ENCODE results near the gene FMOD. TPM values are rescaled to one million over a fixed set of nuclear protein-coding genes. Genes with fewer than 3 reads are reported as not detected.
A peak's percentile ranks its signal among the peaks of the same experiment; 100 is the strongest.

The FMOD gene
- total RNA-seq, 2 experiments from 2014 or later, result not detected

GRCh38 chr1:203379825-203380224 lies 28.9 kb upstream of the FMOD start:
- Histone ChIP-seq H3K9me3 (ENCODE audit: low read length) (peaks cover 6% of the 10 kb centered on the region; the same call in 1 of the 2 replicates), H3K27ac (ENCODE audit: low read depth, low read length, poor library complexity, severe bottlenecking) (peak overlapping the region; percentile 89), H3K36me3 (ENCODE audit: insufficient read depth, low read length) (no peaks in the 10 kb centered on the region), H3K79me2 (ENCODE audit: insufficient read depth, low read depth, low read length) (no peaks in the 10 kb centered on the region), H2AFZ (ENCODE audit: low read length) (peak overlapping the region; percentile 63), H3K4me2 (ENCODE audit: low read length) (peak overlapping the region; percentile 81), H3K4me1 (ENCODE audit: insufficient read depth, low read length, poor library complexity, severe bottlenecking) (peaks cover 47% of the 10 kb centered on the region), H4K20me1 (ENCODE audit: insufficient read depth, low read length) (no peaks in the 10 kb centered on the region), H3K4me3 (ENCODE audit: low read depth, low read length, poor library complexity, severe bottlenecking) (no peak overlapping the region), H3K9me2 (ENCODE audit: insufficient read depth, low read length) (no peaks in the 10 kb centered on the region)
- TF ChIP-seq EZH2phosphoT487 (IDR thresholded peaks at IDR 0.05; ENCODE audit: borderline replicate concordance, low read depth, low read length), result no peak
- no peak for TF ChIP-seq CTCF (conservative IDR thresholded peaks at IDR 0.05; ENCODE audit: low read length)
- ChIA-PET CTCF (ENCODE audit: unreplicated experiment) (interaction anchor here (0.6 kb wide), 1 partner anchor 16 kb away, joined by 4 read pairs; no protein-coding TSS in a partner anchor), POLR2A (interaction anchor here (0.6 to 2.8 kb wide), 9 partner anchors 8 to 79 kb away, joined by 3 to 15 read pairs (median 4); no protein-coding TSS in a partner anchor)
- DNase-seq (ENCODE audit: low spot score), result no peak
- BruUV-seq (replicated peaks), result no TSS peak
- intact Hi-C loops (cut with micrococcal nuclease; ENCODE audit: unreplicated experiment), result no loop called here

- H3K9me3 ChIP-seq (ENCODE audit: low read length), result peaks cover 6% of the 10 kb centered on the region; the same call in 1 of the 2 replicates
- H3K9me2 ChIP-seq (ENCODE audit: insufficient read depth, low read length), result no peaks in the 10 kb centered on the region
- no peak for DNase-seq (ENCODE audit: low spot score)
- H3K4me3 ChIP-seq (ENCODE audit: low read depth, low read length, poor library complexity, severe bottlenecking), result no peak overlapping the region
- TF ChIP-seq EZH2phosphoT487 (IDR thresholded peaks at IDR 0.05; ENCODE audit: borderline replicate concordance, low read depth, low read length) (no peak), CTCF (conservative IDR thresholded peaks at IDR 0.05; ENCODE audit: low read length) (no peak)
- peak overlapping the region; percentile 63 for H2AFZ ChIP-seq (ENCODE audit: low read length)
- ChIA-PET POLR2A (interaction anchor here (0.5 to 2.8 kb wide), 7 partner anchors 9 to 1189 kb away, joined by 3 to 15 read pairs (median 3); no protein-coding TSS in a partner anchor), CTCF (ENCODE audit: unreplicated experiment) (no interaction called here)
- no TSS peak for BruUV-seq (replicated peaks)
- H3K4me2 ChIP-seq (ENCODE audit: low read length), result 0 out of 2 replicates have a peak overlapping the region, but pooled peaks have one; percentile 81
- intact Hi-C loops (cut with micrococcal nuclease; ENCODE audit: unreplicated experiment), result no loop called here
- no peak overlapping the region for H3K27ac ChIP-seq (ENCODE audit: low read depth, low read length, poor library complexity, severe bottlenecking)
- H3K36me3 ChIP-seq (ENCODE audit: insufficient read depth, low read length), result no peaks in the 10 kb centered on the region
- H3K79me2 ChIP-seq (ENCODE audit: insufficient read depth, low read depth, low read length), result no peaks in the 10 kb centered on the region
- H3K4me1 ChIP-seq (ENCODE audit: insufficient read depth, low read length, poor library complexity, severe bottlenecking), result peaks cover 47% of the 10 kb centered on the region
- no peaks in the 10 kb centered on the region for H4K20me1 ChIP-seq (ENCODE audit: insufficient read depth, low read length)
These were observed 27.8 kb upstream of the FMOD start for GRCh38 chr1:203378556-203379245.

- CTCF ChIA-PET (ENCODE audit: unreplicated experiment), result no interaction called here
- TF ChIP-seq CTCF (conservative IDR thresholded peaks at IDR 0.05; ENCODE audit: low read length), result no peak
- TF ChIP-seq EZH2phosphoT487 (IDR thresholded peaks at IDR 0.05; ENCODE audit: borderline replicate concordance, low read depth, low read length), result no peak
- Histone ChIP-seq H3K9me2 (ENCODE audit: insufficient read depth, low read length) (no peaks in the 10 kb centered on the region), H3K79me2 (ENCODE audit: insufficient read depth, low read depth, low read length) (no peaks in the 10 kb centered on the region), H3K36me3 (ENCODE audit: insufficient read depth, low read length) (no peaks in the 10 kb centered on the region), H3K9me3 (ENCODE audit: low read length) (no peaks in the 10 kb centered on the region), H4K20me1 (ENCODE audit: insufficient read depth, low read length) (no peaks in the 10 kb centered on the region), H3K4me3 (ENCODE audit: low read depth, low read length, poor library complexity, severe bottlenecking) (no peak overlapping the region), H3K27ac (ENCODE audit: low read depth, low read length, poor library complexity, severe bottlenecking) (no peak overlapping the region), H2AFZ (ENCODE audit: low read length) (no peak overlapping the region), H3K4me1 (ENCODE audit: insufficient read depth, low read length, poor library complexity, severe bottlenecking) (peaks cover 4% of the 10 kb centered on the region), H3K4me2 (ENCODE audit: low read length) (no peak overlapping the region)
- intact Hi-C loops (cut with micrococcal nuclease; ENCODE audit: unreplicated experiment), result no loop called here
- POLR2A ChIA-PET, result no interaction called here
- DNase-seq (ENCODE audit: low spot score), result no peak
- no TSS peak for BruUV-seq (replicated peaks)
These were observed 23.1 kb upstream of the FMOD start for GRCh38 chr1:203373991-203374390.

Measured in OCI-LY7 (cell line).